ENCODE measurements around the gene UBE2J2. TPM values are rescaled to one million over a fixed set of nuclear protein-coding genes. Genes with fewer than 3 reads are reported as not detected.

UBE2J2 gene
- total and polyA plus RNA-seq, 2 of the 8 experiments (the other 6 are each of a cell fraction or from before 2014, with no cell fraction given): 33.6 to 67.9 TPM

DNA sequence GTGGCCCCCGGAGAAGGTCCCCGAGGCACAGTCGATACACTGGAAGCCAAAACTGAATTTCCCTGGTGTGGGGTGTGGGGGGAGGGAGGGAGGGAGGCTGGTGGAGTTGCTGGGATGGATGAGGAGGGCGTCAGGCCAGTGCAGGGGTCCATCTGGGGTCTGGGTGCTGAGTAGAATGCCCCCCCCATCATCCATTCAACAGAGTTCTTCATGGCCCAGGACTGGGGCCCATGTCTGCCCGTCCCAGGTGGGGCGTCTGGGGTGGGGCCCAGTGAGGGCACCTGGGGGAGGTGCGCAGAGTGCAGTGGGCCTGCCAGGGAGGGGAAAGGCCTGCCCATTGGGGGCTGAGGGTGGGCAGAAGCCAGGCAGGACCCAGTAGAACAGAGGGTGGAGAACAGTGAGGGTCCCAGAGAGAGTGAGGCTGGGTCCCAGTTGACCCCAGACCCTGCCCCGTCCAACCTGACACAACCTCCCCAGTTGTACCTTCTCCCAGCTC, 69.2 kb downstream of the UBE2J2 start:
- 94% methylated on average over 4 of the region's 8 CpGs; no CpG with 5 or more reads in 1 of the 2 experiments for WGBS, 2 experiments (ENCODE audit: extremely low coverage in 1 of 2, insufficient coverage in 1 of 2, insufficient read length in 1 of 2, insufficient replicate concordance in 2 of 2, low coverage in 1 of 2, low lambda C conversion rate in 2 of 2, missing lambda C conversion rate in 1 of 2)
- Histone ChIP-seq H3K23ac (ENCODE audit: insufficient read length) (no peak overlapping the region), H4K91ac (replicated peaks; ENCODE audit: insufficient read length, low read length) (no peak overlapping the region), H3K9me3 (ENCODE audit: insufficient read depth in 2 of 2, low read depth in 1 of 2, low read length in 1 of 2) (no peaks in the 10 kb centered on the region), H3K4me3 (ENCODE audit: extremely low read depth in 1 of 4, insufficient read depth in 2 of 4, low read depth in 3 of 4, low read length in 4 of 4) (no peak overlapping the region), H3K4me1 (replicated peaks in 1 of 4; ENCODE audit: control insufficient read depth in 3 of 4, insufficient read depth in 4 of 4, low read length in 3 of 4) (peaks cover 0 to 16% (median 6%) of the 10 kb centered on the region in 4 experiments; a peak in 6 of 7 replicates), H2AFZ (ENCODE audit: low read length) (no peak overlapping the region), H4K8ac (ENCODE audit: extremely low read depth, insufficient read depth, low read length) (no peak overlapping the region; the same call in 1 of the 2 replicates), H3K56ac (replicated peaks; ENCODE audit: insufficient read length, low read depth, low read length) (no peak overlapping the region), H3K79me1 (ENCODE audit: low read depth, low read length) (no peaks in the 10 kb centered on the region), H2BK5ac (ENCODE audit: low read depth, low read length) (no peak overlapping the region), H4K20me1 (replicated peaks in 1 of 2; ENCODE audit: control insufficient read depth in 1 of 2, insufficient read depth in 2 of 2, low read length in 2 of 2) (no peaks in the 10 kb centered on the region), H3K18ac (ENCODE audit: extremely low read depth, low read length) (no peak overlapping the region), H2AK5ac (ENCODE audit: low read depth, low read length) (no peak overlapping the region), H3K79me2 (ENCODE audit: control insufficient read depth in 1 of 2, insufficient read depth in 2 of 2, low read length in 2 of 2) (no peaks in the 10 kb centered on the region), H3K27me3 (replicated peaks in 1 of 4; ENCODE audit: control insufficient read depth in 3 of 4, extremely low read depth in 1 of 4, insufficient read depth in 3 of 4, low read length in 3 of 4) (peaks cover 2 to 19% (median 17%) of the 10 kb centered on the region in 4 experiments), H2BK12ac (ENCODE audit: low read depth, low read length) (no peak overlapping the region), H3K36me3 (ENCODE audit: control insufficient read depth in 2 of 4, insufficient read depth in 4 of 4, low read length in 3 of 4) (no peaks in the 10 kb centered on the region), H3K14ac (ENCODE audit: insufficient read length) (no peak overlapping the region), H3K27ac (ENCODE audit: low read depth, low read length) (no peak overlapping the region), H3K23me2 (ENCODE audit: low read depth, low read length) (peaks cover 8% of the 10 kb centered on the region; the same call in 1 of the 2 replicates), H4K5ac (ENCODE audit: insufficient read length, low read depth, low read length) (no peak overlapping the region), H3K4me2 (ENCODE audit: insufficient read depth in 1 of 2, low read depth in 2 of 2, low read length in 2 of 2) (no peak overlapping the region), H2BK20ac (ENCODE audit: low read length) (no peak overlapping the region), H2BK15ac (ENCODE audit: low read length) (no peak overlapping the region), H3K9ac (replicated peaks in 1 of 4; ENCODE audit: extremely low read depth in 1 of 4, low read depth in 3 of 4, low read length in 3 of 4) (no peak overlapping the region), H2BK120ac (replicated peaks; ENCODE audit: low read depth, low read length) (no peak overlapping the region), H3K4ac (replicated peaks; ENCODE audit: insufficient read length, low read depth, low read length) (no peak overlapping the region)
- ChIA-PET POLR2A (ENCODE audit: partially characterized antibody) (no interaction called here), CTCF (ENCODE audit: partially characterized antibody) (interaction anchor here (0.8 to 1.7 kb wide), 5 partner anchors 11 to 96 kb away, joined by 3 read pairs; no protein-coding TSS in a partner anchor)
- TF ChIP-seq RAD21 (IDR thresholded peaks at IDR 0.05 in 1 of 2, conservative IDR thresholded peaks at IDR 0.05 in 1 of 2; ENCODE audit: low read depth in 2 of 2, low read length in 2 of 2): no peak
- TF ChIP-seq CTBP2 (IDR thresholded peaks at IDR 0.05; ENCODE audit: borderline replicate concordance, insufficient read depth, insufficient read length, low read length): no peak
- FAIRE-seq (no peak), DNase-seq (ENCODE audit: low read depth in 1 of 2, low spot score in 2 of 2) (peak in 1 of 2 experiments; percentile 45)

Small RNAs within 50 kb of the gene (microRNA-seq; reads per million reads assigned to microRNA genes)
- gene MIR6726 (ENCODE audit: borderline microRNAs expressed in 2 of 2, borderline number of aligned reads in 2 of 2, borderline replicate concordance in 1 of 2) (0.23 to 0.61 reads per million in 2 experiments), gene MIR6727 (ENCODE audit: borderline microRNAs expressed in 2 of 2, borderline number of aligned reads in 2 of 2, borderline replicate concordance in 1 of 2) (0 reads per million in 2 experiments)

Small RNAs within 50 kb of the gene (small RNA-seq; reads per million reads assigned to genes)
- gene MIR6726 (ENCODE audit: insufficient read depth): 0.51 reads per million

Other genes starting within 250 kb of the UBE2J2 start
- gene RNF223, start 199.5 kb downstream of the UBE2J2 start, total RNA-seq (2021; fragmentation: NEBNext Ultra II Directional; extraction: Animal tissue kit (Norgen Biotek cat#: 25700)): not detected in 2 replicates
- gene RNF223, start 199.5 kb downstream of the UBE2J2 start, polyA plus RNA-seq (2011; rRNA removed): not detected in 2 replicates
- 10.9 and 12.4 TPM in 2 replicates for gene C1orf159, start 157.8 kb downstream of the UBE2J2 start, total RNA-seq (2021; fragmentation: NEBNext Ultra II Directional; extraction: Animal tissue kit (Norgen Biotek cat#: 25700))
- gene C1orf159, start 157.8 kb downstream of the UBE2J2 start, polyA plus RNA-seq (2011; rRNA removed): 10.0 and 15.7 TPM in 2 replicates
- 1.6 and 1.7 TPM in 2 replicates for gene TTLL10, start 100.0 kb downstream of the UBE2J2 start, total RNA-seq (2021; fragmentation: NEBNext Ultra II Directional; extraction: Animal tissue kit (Norgen Biotek cat#: 25700))
- gene TTLL10, start 100.0 kb downstream of the UBE2J2 start, polyA plus RNA-seq (2011; rRNA removed): 1.1 and 2.0 TPM in 2 replicates
- gene TNFRSF18, start 67.3 kb downstream of the UBE2J2 start, total RNA-seq (2021; fragmentation: NEBNext Ultra II Directional; extraction: Animal tissue kit (Norgen Biotek cat#: 25700)): 0.92 and 1.5 TPM in 2 replicates
- 2.5 and 2.7 TPM in 2 replicates for gene TNFRSF18, start 67.3 kb downstream of the UBE2J2 start, polyA plus RNA-seq (2011; rRNA removed)
- not detected in 2 replicates for gene TNFRSF4, start 59.7 kb downstream of the UBE2J2 start, total RNA-seq (2021; fragmentation: NEBNext Ultra II Directional; extraction: Animal tissue kit (Norgen Biotek cat#: 25700))
- 0.06 TPM in 1 of 2 replicates, not detected in the other for gene TNFRSF4, start 59.7 kb downstream of the UBE2J2 start, polyA plus RNA-seq (2011; rRNA removed)
- gene SDF4, start 41.9 kb downstream of the UBE2J2 start, total RNA-seq (2021; fragmentation: NEBNext Ultra II Directional; extraction: Animal tissue kit (Norgen Biotek cat#: 25700)): 72.2 and 75.6 TPM in 2 replicates
- 45.5 and 69.8 TPM in 2 replicates for gene SDF4, start 41.9 kb downstream of the UBE2J2 start, polyA plus RNA-seq (2011; rRNA removed)
- gene B3GALT6, start 41.6 kb downstream of the UBE2J2 start, total RNA-seq (2021; fragmentation: NEBNext Ultra II Directional; extraction: Animal tissue kit (Norgen Biotek cat#: 25700)): 18.2 and 18.4 TPM in 2 replicates
- gene B3GALT6, start 41.6 kb downstream of the UBE2J2 start, polyA plus RNA-seq (2011; rRNA removed): 20.4 and 23.1 TPM in 2 replicates
- gene C1QTNF12, start 27.1 kb downstream of the UBE2J2 start, total RNA-seq (2021; fragmentation: NEBNext Ultra II Directional; extraction: Animal tissue kit (Norgen Biotek cat#: 25700)): 3.7 and 4.9 TPM in 2 replicates
- 2.1 and 4.8 TPM in 2 replicates for gene C1QTNF12, start 27.1 kb downstream of the UBE2J2 start, polyA plus RNA-seq (2011; rRNA removed)
- 0.90 and 1.2 TPM in 2 replicates for gene SCNN1D, start 6.6 kb upstream of the UBE2J2 start, total RNA-seq (2021; fragmentation: NEBNext Ultra II Directional; extraction: Animal tissue kit (Norgen Biotek cat#: 25700))
- 2.5 and 4.1 TPM in 2 replicates for gene SCNN1D, start 6.6 kb upstream of the UBE2J2 start, polyA plus RNA-seq (2011; rRNA removed)
- gene ACAP3, start 34.1 kb upstream of the UBE2J2 start, total RNA-seq (2021; fragmentation: NEBNext Ultra II Directional; extraction: Animal tissue kit (Norgen Biotek cat#: 25700)): 26.5 and 28.3 TPM in 2 replicates
- gene ACAP3, start 34.1 kb upstream of the UBE2J2 start, polyA plus RNA-seq (2011; rRNA removed): 14.8 and 30.0 TPM in 2 replicates
- 38.8 and 40.1 TPM in 2 replicates for gene PUSL1, start 34.7 kb upstream of the UBE2J2 start, total RNA-seq (2021; fragmentation: NEBNext Ultra II Directional; extraction: Animal tissue kit (Norgen Biotek cat#: 25700))
- gene PUSL1, start 34.7 kb upstream of the UBE2J2 start, polyA plus RNA-seq (2011; rRNA removed): 87.4 and 108 TPM in 2 replicates
- 113 and 116 TPM in 2 replicates for gene INTS11, start 50.8 kb upstream of the UBE2J2 start, total RNA-seq (2021; fragmentation: NEBNext Ultra II Directional; extraction: Animal tissue kit (Norgen Biotek cat#: 25700))
- 243 and 324 TPM in 2 replicates for gene INTS11, start 50.8 kb upstream of the UBE2J2 start, polyA plus RNA-seq (2011; rRNA removed)
- gene CPTP, start 50.9 kb upstream of the UBE2J2 start, total RNA-seq (2021; fragmentation: NEBNext Ultra II Directional; extraction: Animal tissue kit (Norgen Biotek cat#: 25700)): 10.6 and 13.3 TPM in 2 replicates
- 8.1 and 13.4 TPM in 2 replicates for gene CPTP, start 50.9 kb upstream of the UBE2J2 start, polyA plus RNA-seq (2011; rRNA removed)
- gene TAS1R3, start 57.4 kb upstream of the UBE2J2 start, total RNA-seq (2021; fragmentation: NEBNext Ultra II Directional; extraction: Animal tissue kit (Norgen Biotek cat#: 25700)): 0.11 and 0.19 TPM in 2 replicates
- gene TAS1R3, start 57.4 kb upstream of the UBE2J2 start, polyA plus RNA-seq (2011; rRNA removed): 0.03 and 0.16 TPM in 2 replicates
- 56.0 and 58.9 TPM in 2 replicates for gene DVL1, start 75.6 kb upstream of the UBE2J2 start, total RNA-seq (2021; fragmentation: NEBNext Ultra II Directional; extraction: Animal tissue kit (Norgen Biotek cat#: 25700))
- 39.4 and 59.8 TPM in 2 replicates for gene DVL1, start 75.6 kb upstream of the UBE2J2 start, polyA plus RNA-seq (2011; rRNA removed)
- 10.0 and 10.5 TPM in 2 replicates for gene MXRA8, start 84.7 kb upstream of the UBE2J2 start, total RNA-seq (2021; fragmentation: NEBNext Ultra II Directional; extraction: Animal tissue kit (Norgen Biotek cat#: 25700))
- 17.2 and 35.4 TPM in 2 replicates for gene MXRA8, start 84.7 kb upstream of the UBE2J2 start, polyA plus RNA-seq (2011; rRNA removed)
- 194 TPM in 2 replicates for gene AURKAIP1, start 101.4 kb upstream of the UBE2J2 start, total RNA-seq (2021; fragmentation: NEBNext Ultra II Directional; extraction: Animal tissue kit (Norgen Biotek cat#: 25700))
- 87.8 and 138 TPM in 2 replicates for gene AURKAIP1, start 101.4 kb upstream of the UBE2J2 start, polyA plus RNA-seq (2011; rRNA removed)
- gene CCNL2, start 125.5 kb upstream of the UBE2J2 start, total RNA-seq (2021; fragmentation: NEBNext Ultra II Directional; extraction: Animal tissue kit (Norgen Biotek cat#: 25700)): 120 TPM in 2 replicates
- 79.8 and 121 TPM in 2 replicates for gene CCNL2, start 125.5 kb upstream of the UBE2J2 start, polyA plus RNA-seq (2011; rRNA removed)
- 126 and 130 TPM in 2 replicates for gene MRPL20, start 133.4 kb upstream of the UBE2J2 start, total RNA-seq (2021; fragmentation: NEBNext Ultra II Directional; extraction: Animal tissue kit (Norgen Biotek cat#: 25700))
- 138 and 151 TPM in 2 replicates for gene MRPL20, start 133.4 kb upstream of the UBE2J2 start, polyA plus RNA-seq (2011; rRNA removed)
- gene ANKRD65, start 147.4 kb upstream of the UBE2J2 start, total RNA-seq (2021; fragmentation: NEBNext Ultra II Directional; extraction: Animal tissue kit (Norgen Biotek cat#: 25700)): 1.8 and 2.2 TPM in 2 replicates
- gene ANKRD65, start 147.4 kb upstream of the UBE2J2 start, polyA plus RNA-seq (2011; rRNA removed): 1.7 and 2.0 TPM in 2 replicates
- gene VWA1, start 161.8 kb upstream of the UBE2J2 start, total RNA-seq (2021; fragmentation: NEBNext Ultra II Directional; extraction: Animal tissue kit (Norgen Biotek cat#: 25700)): 36.6 and 42.0 TPM in 2 replicates
- 16.0 and 19.5 TPM in 2 replicates for gene VWA1, start 161.8 kb upstream of the UBE2J2 start, polyA plus RNA-seq (2011; rRNA removed)
- gene ATAD3C, start 175.8 kb upstream of the UBE2J2 start, total RNA-seq (2021; fragmentation: NEBNext Ultra II Directional; extraction: Animal tissue kit (Norgen Biotek cat#: 25700)): 1.3 and 2.0 TPM in 2 replicates
- 2.7 and 2.8 TPM in 2 replicates for gene ATAD3C, start 175.8 kb upstream of the UBE2J2 start, polyA plus RNA-seq (2011; rRNA removed)
- gene ATAD3B, start 197.9 kb upstream of the UBE2J2 start, total RNA-seq (2021; fragmentation: NEBNext Ultra II Directional; extraction: Animal tissue kit (Norgen Biotek cat#: 25700)): 63.0 and 64.4 TPM in 2 replicates
- 31.3 and 43.9 TPM in 2 replicates for gene ATAD3B, start 197.9 kb upstream of the UBE2J2 start, polyA plus RNA-seq (2011; rRNA removed)
- 63.7 and 64.7 TPM in 2 replicates for gene ATAD3A, start 238.3 kb upstream of the UBE2J2 start, total RNA-seq (2021; fragmentation: NEBNext Ultra II Directional; extraction: Animal tissue kit (Norgen Biotek cat#: 25700))
- 28.3 and 46.7 TPM in 2 replicates for gene ATAD3A, start 238.3 kb upstream of the UBE2J2 start, polyA plus RNA-seq (2011; rRNA removed)

Data from H1 (cell line).